CD4-positive, alpha-beta T cell (primary cell): ENCODE measurements around the gene CXCL5. TPM values are rescaled to one million over a fixed set of nuclear protein-coding genes. Genes with fewer than 3 reads are reported as not detected.
A peak's percentile ranks its signal among the peaks of the same experiment; 100 is the strongest.

ENCODE experiments used
- ATAC-seq: fragments of 200-7000 bp; cut with Tn5 transposase; one replicate; pipeline ENCODE4 v1.10.0; 2022; ENCODE audit warnings: mild to moderate bottlenecking; ENCODE audit not compliant: poor library complexity
- CTCF ChIA-PET: fragments of 350-600 bp; sonication (Branson Sonifier 250); formaldehyde crosslinking; loops from one replicate; lab custom pipeline; 2021; ENCODE audit warnings: antibody characterized with exemption, inconsistent platforms; lab: Charles Lee
- POLR2A ChIA-PET: fragments of 350-600 bp; sonication (Branson Sonifier 250); formaldehyde crosslinking; loops from one replicate; lab custom pipeline; 2021; ENCODE audit warnings: antibody characterized with exemption, inconsistent platforms; lab: Charles Lee
- DNase-seq, 14 experiments: peaks; one replicate each; pipeline ENCODE4 v3.0.0-alpha.2; 2013 to 2020; ENCODE audit warnings: mixed read lengths in 2 of 14
- H3K27ac ChIP-seq, 2 donors: one replicate each; pipeline versions ENCODE4 v1.5.1 to v1.7.0; 2013; ENCODE audit warnings: low read length in 2 of 2, low read depth in 1 of 2, mild to moderate bottlenecking in 1 of 2
- H3K27me3 ChIP-seq, 2 experiments: 1 replicate in 1 of 2; 2 replicates in 1 of 2; pipeline versions ENCODE4 v1.6.1 to v1.7.0; 2013; ENCODE audit warnings: low read length in 2 of 2, control low read depth in 1 of 2, mild to moderate bottlenecking in 1 of 2, moderate library complexity in 1 of 2; ENCODE audit not compliant: insufficient read depth in 2 of 2, control insufficient read depth in 1 of 2
- H3K36me3 ChIP-seq: one replicate; pipeline ENCODE4 v1.6.1; 2013; ENCODE audit warnings: low read length, control low read depth; ENCODE audit not compliant: insufficient read depth
- H3K4me1 ChIP-seq: one replicate; pipeline ENCODE4 v1.6.1; 2013; ENCODE audit warnings: low read length, control low read depth; ENCODE audit not compliant: insufficient read depth
- H3K4me3 ChIP-seq: one replicate; pipeline ENCODE4 v1.5.1; 2013; ENCODE audit warnings: mild to moderate bottlenecking, low read length, moderate library complexity
- H3K9me3 ChIP-seq, 2 experiments: 1 replicate in 1 of 2; 2 replicates in 1 of 2; pipeline versions ENCODE4 v1.6.1 to v1.7.0; 2013; ENCODE audit warnings: low read length in 2 of 2, mild to moderate bottlenecking in 2 of 2, control low read depth in 1 of 2, moderate library complexity in 1 of 2; ENCODE audit not compliant: control insufficient read depth in 1 of 2, insufficient read depth in 1 of 2
- H3K27ac Mint-ChIP-seq: one replicate; pipeline ENCODE4 v1.8.0; 2020; ENCODE audit warnings: mixed read lengths
- H3K27me3 Mint-ChIP-seq: one replicate; pipeline ENCODE4 v1.8.0; 2021; ENCODE audit warnings: mixed read lengths
- H3K36me3 Mint-ChIP-seq: one replicate; pipeline ENCODE4 v1.8.0; 2021; ENCODE audit warnings: low read depth, mixed read lengths
- H3K4me1 Mint-ChIP-seq: one replicate; pipeline ENCODE4 v1.8.0; 2021; ENCODE audit warnings: low read depth, mixed read lengths
- H3K4me3 Mint-ChIP-seq: one replicate; pipeline ENCODE4 v1.8.0; 2020; ENCODE audit warnings: mild to moderate bottlenecking, mixed read lengths
- H3K9me3 Mint-ChIP-seq: one replicate; pipeline ENCODE4 v1.8.0; 2020; ENCODE audit warnings: mixed read lengths
- intact Hi-C, 2 experiments: fragments of 100-400 bp; cut with DNase I in 1 of 2; cut with micrococcal nuclease in 1 of 2; formaldehyde crosslinking; loops; one replicate each; pipeline versions ENCODE4 v1.15.1 to v1.9.0; 2023 to 2025; cut with DNase I, micrococcal nuclease
- total RNA-seq, 174 experiments: library from RNA in 2 of 174; stranded (reverse) in 2 of 174; gene quantifications; one replicate each; pipeline ENCODE4 v1.2.3 and lab custom pipeline; 2021 to 2026
- TF ChIP-seq, protein P1 (sequence below): fragments of 200-600 bp; IDR thresholded peaks from one replicate; pipeline ENCODE4 v1.8.0; 2022; ENCODE audit warnings: antibody characterized with exemption, mild to moderate bottlenecking

The CXCL5 gene
- total RNA-seq, 2 experiments from 2014 or later: not detected

DNA sequence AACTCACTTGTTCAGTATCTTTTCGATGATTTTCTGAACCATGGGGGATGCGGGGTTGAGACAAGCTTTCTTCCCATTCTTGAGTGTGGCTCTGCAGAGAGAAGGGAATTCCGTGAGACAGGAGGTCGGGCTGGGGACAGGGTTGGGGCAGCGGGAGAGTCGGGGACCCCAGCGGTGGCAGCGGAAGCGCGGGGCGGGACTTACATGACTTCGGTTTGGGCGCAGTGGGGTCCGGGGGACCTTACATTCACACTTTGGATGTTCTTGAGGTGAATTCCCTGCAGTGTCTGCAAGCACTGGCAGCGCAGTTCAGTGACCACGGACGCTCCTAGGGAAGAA, 39.6 kb upstream of the CXCL5 start:
- Mint-ChIP-seq H3K36me3 (no peaks in the 10 kb centered on the region), H3K9me3 (no peaks in the 10 kb centered on the region), H3K27me3 (peaks cover 52% of the 10 kb centered on the region), H3K4me1 (peaks cover 13% of the 10 kb centered on the region), H3K27ac (no peak overlapping the region), H3K4me3 (peak overlapping the region; percentile 88)
- no peaks in the 10 kb centered on the region for H3K36me3 ChIP-seq
- H3K4me3 ChIP-seq: peak overlapping the region; percentile 17
- TF ChIP-seq, protein P1, sequence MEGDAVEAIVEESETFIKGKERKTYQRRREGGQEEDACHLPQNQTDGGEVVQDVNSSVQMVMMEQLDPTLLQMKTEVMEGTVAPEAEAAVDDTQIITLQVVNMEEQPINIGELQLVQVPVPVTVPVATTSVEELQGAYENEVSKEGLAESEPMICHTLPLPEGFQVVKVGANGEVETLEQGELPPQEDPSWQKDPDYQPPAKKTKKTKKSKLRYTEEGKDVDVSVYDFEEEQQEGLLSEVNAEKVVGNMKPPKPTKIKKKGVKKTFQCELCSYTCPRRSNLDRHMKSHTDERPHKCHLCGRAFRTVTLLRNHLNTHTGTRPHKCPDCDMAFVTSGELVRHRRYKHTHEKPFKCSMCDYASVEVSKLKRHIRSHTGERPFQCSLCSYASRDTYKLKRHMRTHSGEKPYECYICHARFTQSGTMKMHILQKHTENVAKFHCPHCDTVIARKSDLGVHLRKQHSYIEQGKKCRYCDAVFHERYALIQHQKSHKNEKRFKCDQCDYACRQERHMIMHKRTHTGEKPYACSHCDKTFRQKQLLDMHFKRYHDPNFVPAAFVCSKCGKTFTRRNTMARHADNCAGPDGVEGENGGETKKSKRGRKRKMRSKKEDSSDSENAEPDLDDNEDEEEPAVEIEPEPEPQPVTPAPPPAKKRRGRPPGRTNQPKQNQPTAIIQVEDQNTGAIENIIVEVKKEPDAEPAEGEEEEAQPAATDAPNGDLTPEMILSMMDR: no peak
- no peak for ATAC-seq
- peak in 1 of 14 experiments; percentile 6 for DNase-seq
- ChIA-PET CTCF (no interaction called here), POLR2A (no interaction called here)
- intact Hi-C loops: no loop called here
- H3K27me3 ChIP-seq: peaks cover 12 to 33% of the 10 kb centered on the region in 2 experiments
- H3K9me3 ChIP-seq: no peaks in the 10 kb centered on the region
- no peak overlapping the region for H3K27ac ChIP-seq
- H3K4me1 ChIP-seq: peaks cover 9% of the 10 kb centered on the region

DNA sequence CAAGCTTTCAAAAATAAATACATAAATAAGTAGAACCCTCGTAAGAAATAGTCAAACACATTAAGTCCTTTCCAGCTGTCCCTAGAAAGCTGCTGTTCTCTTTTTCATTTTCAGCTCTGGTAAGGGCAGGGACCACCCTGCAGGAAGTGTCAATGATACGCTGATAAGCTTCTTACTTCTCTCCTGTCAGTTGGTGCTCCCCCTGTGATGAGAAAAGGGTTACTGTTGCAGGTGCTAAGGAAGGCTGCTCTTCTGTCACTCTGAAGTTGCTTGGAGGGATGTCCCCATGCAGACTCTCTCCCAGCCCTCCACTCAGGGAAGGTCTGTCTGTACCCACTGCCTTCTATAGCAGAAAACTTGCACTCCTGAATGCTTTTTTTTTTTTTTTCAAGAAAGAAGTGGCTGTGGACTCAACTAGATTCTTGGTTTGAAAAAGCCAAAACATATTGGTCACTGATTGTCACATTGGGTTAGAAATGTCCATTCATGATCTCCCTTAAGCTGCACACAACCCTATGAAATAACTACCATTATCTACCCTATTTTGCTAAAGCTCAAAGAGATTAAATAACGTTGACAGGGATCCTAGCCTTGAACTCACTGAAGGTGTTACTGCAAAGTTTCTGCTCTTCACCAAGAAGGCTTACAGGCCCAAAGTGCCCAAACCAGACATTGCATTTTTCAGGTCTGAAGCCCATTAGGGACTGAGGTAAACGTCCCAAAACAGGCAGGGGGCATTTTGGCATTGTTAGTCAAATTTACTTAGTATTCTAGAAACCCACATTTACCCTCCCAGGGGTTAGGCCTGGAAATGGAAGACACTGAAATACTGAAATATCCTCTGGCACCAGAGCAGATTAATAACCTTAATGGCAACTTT, 38.8 kb upstream of the CXCL5 start:
- CTCF ChIA-PET: no interaction called here
- peak overlapping the region; percentile 88 for H3K4me3 Mint-ChIP-seq
- POLR2A ChIA-PET: no interaction called here
- no peaks in the 10 kb centered on the region for H3K36me3 ChIP-seq
- no peak overlapping the region for H3K27ac Mint-ChIP-seq
- no peaks in the 10 kb centered on the region for H3K9me3 ChIP-seq
- TF ChIP-seq, protein P1: no peak
- no peaks in the 10 kb centered on the region for H3K9me3 Mint-ChIP-seq
- H3K27ac ChIP-seq: no peak overlapping the region
- no peak overlapping the region for H3K4me3 ChIP-seq
- H3K27me3 Mint-ChIP-seq: peaks cover 57% of the 10 kb centered on the region
- intact Hi-C loops: no loop called here
- DNase-seq (no peak), ATAC-seq (no peak)
- peaks cover 9% of the 10 kb centered on the region for H3K4me1 ChIP-seq
- peaks cover 12 to 33% of the 10 kb centered on the region in 2 experiments for H3K27me3 ChIP-seq
- peaks cover 13% of the 10 kb centered on the region for H3K4me1 Mint-ChIP-seq
- H3K36me3 Mint-ChIP-seq: no peaks in the 10 kb centered on the region

DNA sequence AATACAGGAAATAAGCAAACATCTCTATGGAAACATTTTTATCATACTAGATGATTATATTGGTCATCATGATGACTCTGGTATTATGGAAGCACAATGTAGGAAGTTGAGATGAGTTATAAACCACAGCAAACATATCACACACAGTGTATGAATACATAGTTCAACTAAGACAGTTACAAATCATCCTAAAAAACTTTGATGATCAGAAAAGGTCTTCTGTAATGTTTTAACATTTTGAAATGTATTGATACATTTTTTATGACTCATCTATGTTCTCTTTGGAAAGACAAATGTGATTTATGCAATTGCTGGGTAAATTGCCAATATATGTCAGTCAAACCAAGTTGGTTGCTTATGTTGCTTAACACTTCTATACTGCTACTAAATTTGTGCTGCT, 35.3 kb upstream of the CXCL5 start:
- peaks cover 7% of the 10 kb centered on the region for H3K4me1 ChIP-seq
- TF ChIP-seq, protein P1: no peak
- H3K9me3 ChIP-seq: no peaks in the 10 kb centered on the region
- H3K27me3 ChIP-seq: peaks cover 6 to 14% of the 10 kb centered on the region in 2 experiments
- ChIA-PET CTCF (no interaction called here), POLR2A (no interaction called here)
- intact Hi-C loops: no loop called here
- DNase-seq (peak in 1 of 14 experiments; percentile 21), ATAC-seq (no peak)
- no peaks in the 10 kb centered on the region for H3K9me3 Mint-ChIP-seq
- no peak overlapping the region for H3K27ac Mint-ChIP-seq
- no peak overlapping the region for H3K4me3 ChIP-seq
- no peaks in the 10 kb centered on the region for H3K36me3 Mint-ChIP-seq
- H3K4me3 Mint-ChIP-seq: no peak overlapping the region
- no peaks in the 10 kb centered on the region for H3K36me3 ChIP-seq
- no peak overlapping the region for H3K27ac ChIP-seq
- H3K4me1 Mint-ChIP-seq: peaks cover 5% of the 10 kb centered on the region
- peaks cover 25% of the 10 kb centered on the region for H3K27me3 Mint-ChIP-seq
